ENCODE measurements around the gene AATK.

DNA sequence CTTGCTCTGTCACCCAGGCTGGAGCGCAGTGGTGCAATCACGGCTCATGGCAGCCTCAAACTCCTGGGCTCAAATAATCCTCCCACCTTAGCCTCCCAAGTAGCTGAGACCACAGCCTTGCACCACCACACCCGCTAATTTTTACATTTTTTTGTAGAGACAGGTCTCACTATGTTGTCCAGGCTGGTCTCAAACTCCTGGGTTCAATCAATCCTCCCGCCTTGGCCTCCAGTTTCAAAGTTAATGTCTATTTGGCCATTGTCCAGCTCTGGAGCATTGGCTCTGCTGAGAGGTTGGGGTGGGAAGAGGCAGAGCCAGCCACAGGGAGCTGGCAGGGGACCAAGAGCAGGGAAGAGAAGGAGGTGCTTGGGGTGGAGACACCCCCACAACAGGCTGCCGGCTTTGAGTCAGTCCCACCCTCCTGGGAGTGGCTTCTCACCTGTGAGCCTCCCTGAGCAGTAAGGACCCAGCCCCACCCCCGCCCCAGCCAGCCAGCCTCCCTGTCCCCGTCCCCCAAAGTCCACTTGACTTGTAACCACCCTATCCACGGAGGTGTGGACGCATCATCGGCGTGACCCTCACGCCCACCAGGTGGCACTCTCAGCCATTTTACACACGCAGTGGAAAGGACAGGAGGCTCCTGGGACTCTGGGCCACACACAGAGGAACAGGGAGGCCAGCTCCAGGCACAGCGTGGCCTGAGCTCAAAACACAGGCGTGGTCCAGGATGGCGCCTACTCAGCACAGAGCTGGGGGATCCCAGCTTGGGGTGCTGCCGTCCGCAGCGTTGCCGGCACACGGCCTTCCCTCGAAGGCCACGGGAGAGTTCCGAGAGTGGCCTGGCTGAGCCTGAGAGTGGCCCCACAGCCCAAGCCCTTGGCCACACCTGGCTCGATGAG is 23.5 kb downstream of the AATK start:
- TF ChIP-seq EZH2phosphoT487 (IDR thresholded peaks at IDR 0.05; ENCODE audit: insufficient read depth, low read depth) (no peak), EZH2 (IDR thresholded peaks at IDR 0.05; ENCODE audit: insufficient read depth, poor library complexity, severe bottlenecking) (no peak)
